A673 (cell line): Measurements from ENCODE around the gene SNX19.

ENCODE experiments used
- EZH2 ChIP-seq: fragments of 200-600 bp; sonication (generic); IDR thresholded peaks from 2 replicates; pipeline ENCODE4 v1.6.1; 2017; ENCODE audit warnings: borderline replicate concordance, low read depth, mild to moderate bottlenecking, mixed read lengths, antibody characterized with exemption, low read length; ENCODE audit not compliant: poor library complexity, severe bottlenecking
- TF ChIP-seq, protein P1 (sequence below): fragments of 300-800, 200-600 bp; sonication (generic); conservative IDR thresholded peaks from 2 replicates; pipeline ENCODE4 v1.5.1; 2017; ENCODE audit warnings: low read depth, mild to moderate bottlenecking, antibody characterized with exemption, low read length, moderate library complexity, mixed read lengths

GRCh38 chr11:130899106-130899505 is 17.2 kb downstream of the SNX19 start:
- TF ChIP-seq, protein P1, sequence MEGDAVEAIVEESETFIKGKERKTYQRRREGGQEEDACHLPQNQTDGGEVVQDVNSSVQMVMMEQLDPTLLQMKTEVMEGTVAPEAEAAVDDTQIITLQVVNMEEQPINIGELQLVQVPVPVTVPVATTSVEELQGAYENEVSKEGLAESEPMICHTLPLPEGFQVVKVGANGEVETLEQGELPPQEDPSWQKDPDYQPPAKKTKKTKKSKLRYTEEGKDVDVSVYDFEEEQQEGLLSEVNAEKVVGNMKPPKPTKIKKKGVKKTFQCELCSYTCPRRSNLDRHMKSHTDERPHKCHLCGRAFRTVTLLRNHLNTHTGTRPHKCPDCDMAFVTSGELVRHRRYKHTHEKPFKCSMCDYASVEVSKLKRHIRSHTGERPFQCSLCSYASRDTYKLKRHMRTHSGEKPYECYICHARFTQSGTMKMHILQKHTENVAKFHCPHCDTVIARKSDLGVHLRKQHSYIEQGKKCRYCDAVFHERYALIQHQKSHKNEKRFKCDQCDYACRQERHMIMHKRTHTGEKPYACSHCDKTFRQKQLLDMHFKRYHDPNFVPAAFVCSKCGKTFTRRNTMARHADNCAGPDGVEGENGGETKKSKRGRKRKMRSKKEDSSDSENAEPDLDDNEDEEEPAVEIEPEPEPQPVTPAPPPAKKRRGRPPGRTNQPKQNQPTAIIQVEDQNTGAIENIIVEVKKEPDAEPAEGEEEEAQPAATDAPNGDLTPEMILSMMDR: no peak
- TF ChIP-seq EZH2: no peak
